Fibroblast of peridontal ligament (primary cell): ENCODE results near the gene PIK3R6.
"Not testable (repeated sequence)": the region's sequence is repeated elsewhere in the genome, so short reads cannot be mapped to it uniquely, and the experiment has no call there.

Source experiments
- DNase-seq: peaks from one replicate; pipeline ENCODE4 v3.0.0-alpha.2; 2010; ENCODE audit errors: extremely low read depth

Gene PIK3R6

DNA sequence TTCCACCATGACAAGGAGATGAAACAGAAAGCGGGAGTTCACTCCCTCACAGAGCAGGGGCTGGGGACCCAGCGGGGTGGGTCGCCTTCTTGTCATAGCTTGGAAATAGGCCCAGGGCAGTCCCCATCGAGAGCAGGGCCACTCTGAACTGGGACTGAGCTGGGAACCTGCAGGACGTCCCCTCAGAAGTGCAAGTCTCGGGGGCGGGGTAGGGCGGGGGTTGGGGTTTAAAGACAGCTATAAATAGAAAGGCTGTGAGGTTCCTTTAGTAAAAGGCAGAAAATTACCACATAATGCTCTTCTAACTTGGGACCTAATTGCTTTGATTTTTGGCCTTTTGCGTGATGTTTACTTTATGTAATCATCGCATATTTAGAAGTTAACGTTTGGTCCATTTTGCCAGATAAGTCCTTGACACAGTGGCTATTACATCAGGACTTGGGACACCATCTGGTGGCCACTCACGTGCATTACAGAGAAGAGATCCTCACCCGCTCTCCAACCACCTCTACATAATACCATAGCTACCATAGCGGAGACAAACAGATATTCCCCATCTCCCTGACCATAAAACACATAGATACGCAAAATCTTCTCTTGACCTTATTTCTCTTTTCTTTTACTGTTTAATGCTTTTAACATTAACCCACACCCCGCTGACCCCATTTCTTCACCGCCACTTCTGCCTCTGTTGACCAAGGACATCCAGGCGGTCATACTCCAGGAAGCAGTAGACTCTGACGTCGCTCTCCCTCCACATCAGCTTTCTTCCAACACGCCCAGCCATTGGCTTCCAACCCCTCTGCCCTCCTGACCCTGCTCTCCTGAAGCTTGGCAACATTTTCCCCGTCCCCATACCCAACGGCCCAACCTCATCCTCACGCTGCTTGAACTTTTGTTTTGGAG lies 27.5 kb upstream of the PIK3R6 start:
- DNase-seq = peak; percentile 48

DNA sequence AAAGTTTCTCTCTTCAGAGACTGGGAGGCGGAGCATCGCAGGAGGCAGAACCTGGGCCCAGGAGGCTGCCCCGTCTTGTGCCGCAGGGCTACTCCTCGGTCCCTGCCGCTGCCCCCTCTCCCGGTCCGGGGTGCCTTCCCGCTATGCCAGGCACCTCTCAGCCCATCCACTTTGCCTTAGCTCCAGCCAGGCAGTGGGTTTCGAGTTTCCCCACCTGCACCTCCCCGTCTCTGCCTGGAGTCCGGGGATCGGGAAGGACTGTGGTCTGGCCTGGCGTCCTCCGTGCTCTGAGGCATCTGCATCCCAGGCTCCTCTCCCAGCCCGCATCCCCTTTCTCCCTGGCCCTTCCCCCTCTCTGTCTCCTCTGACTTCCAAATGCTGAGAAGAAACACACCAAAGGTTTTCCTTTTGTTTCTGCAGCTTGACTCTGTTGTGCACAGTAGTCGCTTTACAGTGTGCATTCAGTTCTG lies 26.8 kb upstream of the PIK3R6 start:
- no peak for DNase-seq

DNA sequence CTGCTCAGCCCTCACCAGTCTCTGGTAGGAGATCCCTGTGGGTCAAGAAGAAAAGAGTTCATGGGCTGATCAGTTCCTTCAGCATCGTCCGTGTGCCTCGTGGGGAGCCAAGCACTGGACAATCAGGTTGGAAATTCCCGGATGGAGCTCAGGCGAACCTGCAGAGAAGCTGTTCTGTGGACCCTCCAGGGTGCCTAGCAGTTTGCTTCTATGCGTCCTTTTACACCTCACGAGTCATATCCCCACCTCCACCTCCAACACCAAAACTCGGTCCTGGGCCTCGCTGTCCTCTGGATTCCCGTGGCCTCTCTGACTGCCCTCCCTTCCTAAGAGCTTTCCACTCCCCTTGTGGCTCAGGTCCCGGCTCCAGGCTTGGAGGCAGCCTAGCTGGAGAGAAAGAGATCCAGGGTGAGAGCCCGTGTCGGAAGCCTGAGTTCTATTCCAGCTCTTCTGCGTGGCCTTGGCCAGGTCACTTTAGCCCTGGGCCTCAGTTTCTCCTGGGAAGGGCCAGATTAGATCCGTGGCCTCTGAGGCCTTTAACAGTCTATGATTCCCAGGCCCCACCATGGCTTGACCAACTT lies 26.2 kb upstream of the PIK3R6 start:
- no peak for DNase-seq

- DNase-seq = no peak
Observed at GRCh38 chr17:8893059-8893458, 25.6 kb upstream of the PIK3R6 start.

- no peak for DNase-seq
Observed at GRCh38 chr17:8892338-8892690, 24.8 kb upstream of the PIK3R6 start.

DNA sequence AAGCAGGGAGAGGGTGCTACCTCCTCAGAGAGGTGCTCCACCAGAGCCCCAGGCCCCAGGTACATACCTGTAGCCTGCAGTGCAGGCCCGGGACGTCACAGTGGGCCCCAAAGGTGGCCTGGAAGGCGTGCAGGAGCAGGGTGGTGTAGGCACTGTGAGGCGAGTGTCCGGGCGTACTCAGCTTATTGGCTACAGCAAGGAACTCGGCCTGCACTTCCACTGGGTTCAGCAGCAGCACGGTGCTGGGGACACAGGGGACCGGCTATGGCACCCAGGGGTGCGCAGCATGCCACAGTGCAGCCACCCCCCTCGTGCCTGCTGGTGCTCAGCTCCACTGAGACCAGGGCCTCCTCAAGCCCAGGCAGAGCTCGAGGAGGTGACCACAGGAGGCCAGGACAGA lies 23.2 kb upstream of the PIK3R6 start:
- no peak for DNase-seq

DNA sequence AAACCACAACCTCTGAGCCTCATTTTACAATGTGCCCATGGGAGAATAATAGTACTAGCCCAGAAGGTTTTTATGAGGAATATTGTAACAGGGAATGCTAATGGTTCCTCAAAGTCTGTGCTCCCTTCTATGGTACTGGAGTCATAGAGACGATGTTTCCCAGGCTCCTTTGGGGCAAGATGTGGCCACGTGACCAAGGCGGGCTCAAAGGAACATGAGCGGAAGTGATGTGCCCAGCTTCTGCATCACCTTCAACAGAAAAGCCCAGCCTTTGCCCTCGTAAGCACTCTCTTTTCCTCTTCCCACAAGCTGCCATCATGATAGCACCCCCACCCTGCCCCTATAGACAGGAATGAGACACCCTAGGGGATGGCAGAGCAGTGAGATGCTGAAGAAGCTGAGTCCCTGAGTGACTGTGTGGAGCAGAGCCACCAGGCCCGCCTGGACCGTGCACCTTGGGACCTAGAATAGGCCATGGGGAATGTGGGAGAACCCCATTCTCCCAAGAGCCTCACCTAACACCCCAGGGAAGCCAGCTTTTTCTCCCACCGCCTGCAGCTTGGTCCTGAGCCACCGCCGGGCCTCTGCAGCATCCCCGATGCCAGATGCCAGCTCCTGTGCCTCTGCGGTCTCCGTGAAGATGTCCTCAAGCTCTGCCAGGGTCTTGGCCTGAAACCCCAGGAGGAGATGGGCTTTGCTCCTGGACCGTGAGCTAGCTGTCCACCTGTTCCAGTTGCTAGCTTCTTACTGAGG lies 22.2 kb upstream of the PIK3R6 start:
- no peak for DNase-seq

GRCh38 chr17:8888704-8889302 lies 21.3 kb upstream of the PIK3R6 start:
- no peak for DNase-seq

DNA sequence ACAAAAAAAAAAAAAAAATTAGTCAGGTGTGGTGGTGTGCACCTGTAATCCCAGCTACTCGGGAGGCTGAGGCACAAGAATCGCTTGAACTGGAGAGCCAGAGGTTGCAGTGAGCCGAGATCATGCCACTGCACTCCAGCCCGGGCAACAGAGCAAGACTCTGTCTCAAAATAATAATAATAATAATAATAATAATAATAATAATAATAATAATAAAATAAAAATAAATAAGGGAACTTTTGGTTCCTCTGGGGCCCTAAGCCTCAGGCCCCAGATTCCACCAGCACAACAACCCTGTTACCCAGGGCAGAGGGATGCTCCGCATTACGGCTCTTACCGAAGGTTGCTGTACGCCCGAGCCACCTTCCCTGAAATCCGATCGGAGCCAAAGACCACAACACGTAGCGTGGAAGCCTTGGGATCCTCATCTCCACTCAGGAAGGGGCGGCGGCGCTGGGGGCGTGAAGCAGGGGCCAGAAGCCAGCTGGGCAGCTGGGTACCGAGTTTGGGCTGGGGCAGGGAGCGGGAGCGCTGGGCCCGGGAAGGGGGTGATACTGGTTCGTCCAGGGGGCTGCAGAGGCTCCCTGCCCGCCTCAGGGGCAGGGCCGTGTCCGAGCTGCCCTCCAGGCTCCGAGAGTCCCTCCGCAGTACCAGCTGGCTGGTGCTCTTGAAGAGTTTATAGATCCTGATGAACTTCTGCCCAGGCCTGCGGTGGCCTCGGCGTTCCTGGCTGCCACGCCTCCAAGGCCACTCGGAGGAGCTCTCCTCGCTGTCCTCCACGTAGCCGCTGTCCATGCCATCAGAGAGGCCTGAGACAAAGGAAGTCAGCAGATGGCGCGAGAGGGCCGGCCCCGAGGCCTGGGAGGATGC lies 20.6 kb upstream of the PIK3R6 start:
- DNase-seq = no peak

- DNase-seq = no peak
Observed at GRCh38 chr17:8887301-8887700, 19.8 kb upstream of the PIK3R6 start.

DNA sequence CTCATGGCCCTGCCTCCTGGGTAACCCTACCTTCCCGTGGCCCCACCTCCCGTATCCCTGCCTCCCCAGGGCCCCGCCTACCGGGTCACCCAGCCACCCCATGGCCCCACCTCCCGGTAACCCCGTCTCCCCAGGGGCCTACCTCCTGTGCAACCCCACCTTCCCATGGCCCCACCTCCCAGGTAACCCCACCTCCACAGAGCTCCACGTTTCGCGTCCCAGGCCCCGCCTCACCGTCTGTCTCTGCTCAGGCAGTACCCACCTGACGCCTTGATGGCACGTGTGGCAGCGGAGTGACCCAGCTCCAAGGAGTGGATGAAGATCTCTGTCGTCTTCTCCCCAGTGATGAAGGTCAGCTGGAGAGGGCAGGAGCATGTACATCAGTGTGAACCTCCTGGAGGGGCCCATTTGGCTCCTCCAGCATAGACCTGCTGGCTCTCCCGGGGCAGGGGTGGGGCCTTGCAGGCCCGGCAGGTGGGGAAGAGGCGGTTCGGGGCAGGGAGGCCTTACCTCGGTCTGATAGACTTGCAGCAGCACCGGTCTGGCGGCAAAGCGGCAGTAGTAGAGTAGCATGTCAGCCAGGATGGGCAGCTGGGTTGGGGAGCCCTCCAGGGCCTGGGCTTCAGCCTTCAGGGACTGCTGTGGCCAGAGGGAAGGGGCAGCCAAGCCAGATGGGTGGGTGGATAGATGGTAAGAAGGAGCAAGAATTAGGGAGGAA lies 18.7 kb upstream of the PIK3R6 start:
- DNase-seq = no peak

DNA sequence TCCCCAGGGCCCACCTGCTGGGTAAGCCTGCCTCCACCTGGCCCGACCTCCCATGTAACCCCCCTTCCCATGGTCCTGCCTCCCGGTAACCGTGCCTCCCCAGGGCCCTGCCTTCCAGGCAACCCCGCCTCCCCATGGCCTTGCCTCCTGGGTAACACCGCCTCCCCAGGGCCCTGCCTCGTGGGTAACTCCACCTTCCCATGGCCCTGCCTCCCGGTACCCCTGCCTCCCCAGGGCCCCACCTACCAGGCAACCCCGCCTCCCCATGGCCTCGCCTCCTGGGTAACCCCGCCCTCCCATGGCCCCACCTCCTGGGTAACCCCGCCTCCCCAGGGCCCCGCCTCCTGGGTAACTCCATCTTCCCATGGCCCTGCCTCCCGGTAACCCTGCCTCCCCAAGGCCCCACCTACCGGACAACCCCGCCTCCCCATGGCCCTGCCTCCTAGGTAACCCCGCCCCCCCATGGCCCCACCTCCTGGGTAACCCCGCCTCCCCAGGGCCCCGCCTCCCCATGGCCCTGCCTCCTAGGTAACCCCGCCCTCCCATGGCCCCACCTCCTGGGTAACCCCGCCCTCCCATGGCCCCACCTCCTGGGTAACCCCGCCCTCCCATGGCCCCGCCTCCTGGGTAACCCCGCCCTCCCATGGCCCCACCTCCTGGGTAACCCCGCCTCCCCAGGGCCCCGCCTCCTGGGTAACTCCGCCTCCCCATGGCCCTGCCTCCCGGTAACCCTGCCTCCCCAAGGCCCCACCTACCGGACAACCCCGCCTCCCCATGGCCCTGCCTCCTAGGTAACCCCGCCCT lies 17.9 kb upstream of the PIK3R6 start:
- not testable (repeated sequence) for DNase-seq

GRCh38 chr17:8884336-8884990 lies 17.0 kb upstream of the PIK3R6 start:
- no peak for DNase-seq

- no peak for DNase-seq
Observed at GRCh38 chr17:8883353-8883752, 15.9 kb upstream of the PIK3R6 start.

- DNase-seq = no peak
Observed at GRCh38 chr17:8881606-8882005, 14.1 kb upstream of the PIK3R6 start.

GRCh38 chr17:8880466-8880865 lies 13.0 kb upstream of the PIK3R6 start:
- no peak for DNase-seq

GRCh38 chr17:8879410-8879809 lies 11.9 kb upstream of the PIK3R6 start:
- no peak for DNase-seq

DNA sequence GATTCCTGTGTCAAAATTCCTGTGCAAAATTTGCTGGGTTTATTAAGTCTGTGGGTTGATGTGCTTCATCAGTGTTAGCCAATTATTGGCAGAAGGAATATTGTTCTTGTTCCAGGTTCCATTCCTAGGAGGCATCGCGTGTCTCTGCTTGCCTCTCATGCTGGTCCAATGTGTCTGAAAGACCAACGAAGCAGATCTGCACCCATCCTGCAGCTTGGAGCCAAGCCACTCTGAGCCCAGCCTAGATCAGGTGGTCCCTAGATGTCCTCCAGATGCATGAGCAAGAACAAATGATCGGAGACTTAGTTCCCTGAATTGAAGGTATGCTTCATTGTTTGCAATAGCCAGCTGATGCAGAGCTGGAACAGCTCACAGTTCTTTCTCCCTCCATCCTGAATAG lies 10.5 kb upstream of the PIK3R6 start:
- DNase-seq = no peak

- DNase-seq = peak; percentile 14
Observed at GRCh38 chr17:8875957-8876356, 8.5 kb upstream of the PIK3R6 start.
